GM23338 (cell line): Measurements from ENCODE around the gene NPR2. TPM values are rescaled to one million over a fixed set of nuclear protein-coding genes. Genes with fewer than 3 reads are reported as not detected.

Experiments used
- ATAC-seq: fragments of 200-7000 bp; cut with Tn5 transposase; 3 replicates; pipeline ENCODE4 v1.9.1; 2020
- DNase-seq: peaks from one replicate; pipeline ENCODE4 v3.0.0-alpha.2; 2015; ENCODE audit warnings: low spot score
- H2AFZ ChIP-seq: fragments of 200-600 bp; sonication (generic); 2 replicates; pipeline ENCODE4 v1.8.0; 2016; ENCODE audit warnings: antibody characterized with exemption, mild to moderate bottlenecking, moderate library complexity
- H3F3A ChIP-seq: fragments of 200-600 bp; sonication (generic); replicated peaks from 2 replicates; pipeline ENCODE4 v1.8.0; 2017; ENCODE audit warnings: antibody characterized with exemption, mixed run types, low read depth
- H3K27ac ChIP-seq: fragments of 200-600 bp; sonication (generic); 2 replicates; pipeline ENCODE4 v1.6.1; 2016; ENCODE audit warnings: low read depth
- H3K27me3 ChIP-seq: fragments of 200-600 bp; sonication (generic); 2 replicates; pipeline ENCODE4 v1.8.0; 2016; ENCODE audit warnings: mild to moderate bottlenecking, mixed run types, moderate library complexity; ENCODE audit not compliant: insufficient read depth
- H3K36me3 ChIP-seq: fragments of 200-600 bp; sonication (generic); 2 replicates; pipeline ENCODE4 v1.8.0; 2016; ENCODE audit warnings: mild to moderate bottlenecking; ENCODE audit not compliant: insufficient read depth
- H3K4me1 ChIP-seq: fragments of 200-600 bp; sonication (generic); 2 replicates; pipeline ENCODE4 v1.8.0; 2016; ENCODE audit warnings: mild to moderate bottlenecking, moderate library complexity; ENCODE audit not compliant: insufficient read depth
- H3K4me2 ChIP-seq: fragments of 200-600 bp; sonication (generic); 2 replicates; pipeline ENCODE4 v1.7.1; 2017; ENCODE audit warnings: mixed run types
- H3K4me3 ChIP-seq: fragments of 200-600 bp; sonication (generic); 2 replicates; pipeline ENCODE4 v1.6.1; 2016; ENCODE audit warnings: mixed run types
- H3K79me2 ChIP-seq: fragments of 200-600 bp; sonication (generic); replicated peaks from 2 replicates; pipeline ENCODE4 v1.8.0; 2017; ENCODE audit warnings: mild to moderate bottlenecking; ENCODE audit not compliant: insufficient read depth
- H3K9me2 ChIP-seq: fragments of 200-600 bp; sonication (generic); 2 replicates; pipeline ENCODE4 v1.8.0; 2017; ENCODE audit not compliant: insufficient read depth
- H4K20me1 ChIP-seq: fragments of 200-600 bp; sonication (generic); replicated peaks from 2 replicates; pipeline ENCODE4 v1.8.0; 2017; ENCODE audit warnings: mild to moderate bottlenecking; ENCODE audit not compliant: insufficient read depth
- H3K27ac Mint-ChIP-seq: 2 replicates; pipeline ENCODE4 v1.8.0; 2020; ENCODE audit warnings: inconsistent platforms, mild to moderate bottlenecking, moderate library complexity, mixed read lengths
- H3K27me3 Mint-ChIP-seq: 3 replicates; pipeline ENCODE4 v1.8.0; 2022; ENCODE audit warnings: low read depth, mild to moderate bottlenecking, moderate library complexity, mixed read lengths, inconsistent platforms; ENCODE audit not compliant: insufficient read depth, poor library complexity
- H3K36me3 Mint-ChIP-seq: 3 replicates; pipeline ENCODE4 v1.8.0; 2021; ENCODE audit warnings: low read depth, mild to moderate bottlenecking, inconsistent platforms, moderate library complexity, mixed read lengths
- H3K4me1 Mint-ChIP-seq: 3 replicates; pipeline ENCODE4 v1.8.0; 2020; ENCODE audit warnings: mild to moderate bottlenecking, inconsistent platforms, mixed read lengths
- H3K4me3 Mint-ChIP-seq: 3 replicates; pipeline ENCODE4 v1.8.0; 2021; ENCODE audit warnings: moderate library complexity, mild to moderate bottlenecking, inconsistent platforms, mixed read lengths
- H3K9me3 Mint-ChIP-seq: 3 replicates; pipeline ENCODE4 v1.8.0; 2020; ENCODE audit warnings: moderate library complexity, mild to moderate bottlenecking, inconsistent platforms, mixed read lengths
- CREB1 ChIP-seq: fragments of 250-450 bp; sonication (Bioruptor Pico); IDR thresholded peaks from 2 replicates; pipeline ENCODE4 v1.5.0; 2020; ENCODE audit warnings: low read depth, mild to moderate bottlenecking, moderate library complexity
- EZH2 ChIP-seq: fragments of 200-600 bp; sonication (generic); IDR thresholded peaks from one replicate; pipeline ENCODE4 v1.8.0; 2017; ENCODE audit warnings: antibody characterized with exemption, mild to moderate bottlenecking, low read depth; ENCODE audit not compliant: unreplicated experiment
- EZH2phosphoT487 ChIP-seq: fragments of 200-600 bp; sonication (generic); IDR thresholded peaks from one replicate; pipeline ENCODE4 v1.8.1; 2018; ENCODE audit warnings: antibody characterized with exemption; ENCODE audit not compliant: unreplicated experiment
- NANOG ChIP-seq: IDR thresholded peaks from 2 replicates; pipeline ENCODE4 v1.6.1; 2016; ENCODE audit warnings: antibody characterized with exemption, borderline replicate concordance
- POLR2AphosphoS5 ChIP-seq: IDR thresholded peaks from 2 replicates; pipeline ENCODE4 v1.6.1; 2016; ENCODE audit warnings: antibody characterized with exemption, low read depth
- STAT1 ChIP-seq: IDR thresholded peaks from one replicate; pipeline ENCODE4 v1.6.1; 2016; ENCODE audit warnings: antibody characterized with exemption; ENCODE audit not compliant: unreplicated experiment
- ZNF114 ChIP-seq: fragments of 250-450 bp; sonication (Bioruptor Pico); IDR thresholded peaks from 2 replicates; pipeline ENCODE4 v1.5.0; 2020; ENCODE audit warnings: mild to moderate bottlenecking, moderate library complexity
- ZNF331 ChIP-seq: fragments of 250-450 bp; sonication (Bioruptor Pico); IDR thresholded peaks from 2 replicates; pipeline ENCODE4 v1.5.0; 2020; ENCODE audit warnings: low read depth, mild to moderate bottlenecking, moderate library complexity
- polyA plus RNA-seq: library from polyadenylated mRNA; unstranded; fragments of >200 nt; fragmentation: Nextera tagmentation; extraction: Ambion mirVana; gene quantifications from 2 replicates; pipeline ENCODE4 v1.2.1, GENCODE V29; 2016
- total RNA-seq: library from RNA; depleted of rRNA; stranded (reverse); fragments of >200 nt; shearing (Covaris generic); gene quantifications from 2 replicates; pipeline ENCODE4 v1.2.3, GENCODE V29; 2014
- TF ChIP-seq, protein P1 (sequence below), 2 experiments: fragments of 200-600 bp in 1 of 2; sonication (generic) in 1 of 2; conservative IDR thresholded peaks; 2 replicates each; pipeline versions ENCODE4 v1.5.1 to v1.6.1; 2016 to 2017; ENCODE audit warnings: antibody characterized with exemption in 2 of 2, low read depth in 2 of 2, mild to moderate bottlenecking in 2 of 2, moderate library complexity in 1 of 2
- TF ChIP-seq, protein P2 (sequence below): IDR thresholded peaks from 2 replicates; pipeline ENCODE4 v1.6.1; 2016; ENCODE audit warnings: antibody characterized with exemption
- TF ChIP-seq, protein P3 (sequence below): IDR thresholded peaks from one replicate; pipeline ENCODE4 v1.6.1; 2018; ENCODE audit warnings: antibody characterized with exemption; ENCODE audit not compliant: unreplicated experiment

The NPR2 gene
- total and polyA plus RNA-seq, 2 experiments from 2014 or later: 9.0 to 14.4 TPM

DNA sequence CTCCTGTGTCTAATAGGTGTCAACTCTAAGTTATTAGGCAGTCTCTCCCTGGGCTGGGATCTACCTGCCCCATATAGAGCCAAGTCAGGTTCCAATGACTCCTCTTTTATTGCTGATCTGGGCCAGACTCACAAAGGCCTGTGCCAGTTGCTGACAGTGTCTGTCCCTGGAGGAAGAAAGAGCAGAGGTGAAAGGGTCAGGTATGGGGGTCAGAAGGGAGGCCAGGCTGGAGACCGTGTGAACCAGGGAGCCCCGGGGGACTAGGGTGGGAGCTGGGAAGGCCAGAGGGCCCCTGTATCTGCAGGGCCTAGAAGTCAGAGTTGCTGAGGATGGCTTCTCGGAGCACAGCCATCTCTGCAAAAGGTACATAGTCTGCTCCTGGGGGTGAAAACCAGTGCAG is 26.9 kb downstream of the NPR2 start:
- H3K9me2 ChIP-seq: no peaks in the 10 kb centered on the region
- DNase-seq: no peak
- H3K4me2 ChIP-seq: no peak overlapping the region
- H3K4me1 ChIP-seq: peaks cover 17% of the 10 kb centered on the region
- H3K27ac ChIP-seq: no peak overlapping the region
- H4K20me1 ChIP-seq: no peaks in the 10 kb centered on the region
- peaks cover 20% of the 10 kb centered on the region for H3K4me1 Mint-ChIP-seq
- peaks cover 10% of the 10 kb centered on the region for H3K27me3 Mint-ChIP-seq
- H3K27me3 ChIP-seq: no peaks in the 10 kb centered on the region
- TF ChIP-seq POLR2AphosphoS5 (no peak), NANOG (no peak)
- TF ChIP-seq, protein P1, sequence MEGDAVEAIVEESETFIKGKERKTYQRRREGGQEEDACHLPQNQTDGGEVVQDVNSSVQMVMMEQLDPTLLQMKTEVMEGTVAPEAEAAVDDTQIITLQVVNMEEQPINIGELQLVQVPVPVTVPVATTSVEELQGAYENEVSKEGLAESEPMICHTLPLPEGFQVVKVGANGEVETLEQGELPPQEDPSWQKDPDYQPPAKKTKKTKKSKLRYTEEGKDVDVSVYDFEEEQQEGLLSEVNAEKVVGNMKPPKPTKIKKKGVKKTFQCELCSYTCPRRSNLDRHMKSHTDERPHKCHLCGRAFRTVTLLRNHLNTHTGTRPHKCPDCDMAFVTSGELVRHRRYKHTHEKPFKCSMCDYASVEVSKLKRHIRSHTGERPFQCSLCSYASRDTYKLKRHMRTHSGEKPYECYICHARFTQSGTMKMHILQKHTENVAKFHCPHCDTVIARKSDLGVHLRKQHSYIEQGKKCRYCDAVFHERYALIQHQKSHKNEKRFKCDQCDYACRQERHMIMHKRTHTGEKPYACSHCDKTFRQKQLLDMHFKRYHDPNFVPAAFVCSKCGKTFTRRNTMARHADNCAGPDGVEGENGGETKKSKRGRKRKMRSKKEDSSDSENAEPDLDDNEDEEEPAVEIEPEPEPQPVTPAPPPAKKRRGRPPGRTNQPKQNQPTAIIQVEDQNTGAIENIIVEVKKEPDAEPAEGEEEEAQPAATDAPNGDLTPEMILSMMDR (conservative IDR thresholded peaks at IDR 0.05; ENCODE audit: low read depth in 2 of 2): no peak
- no peak overlapping the region for H3K27ac Mint-ChIP-seq
- H3K36me3 Mint-ChIP-seq: peaks cover 2% of the 10 kb centered on the region; the same call in 1 of the 3 replicates
- H3K79me2 ChIP-seq: no peaks in the 10 kb centered on the region
- no peak overlapping the region for H3K4me3 Mint-ChIP-seq
- peaks cover 4% of the 10 kb centered on the region; the same call in 1 of the 2 replicates for H3F3A ChIP-seq
- H3K9me3 Mint-ChIP-seq: peaks cover 3% of the 10 kb centered on the region; the same call in 2 of the 3 replicates
- no peak overlapping the region for H2AFZ ChIP-seq
- no peak for ATAC-seq
- H3K4me3 ChIP-seq: no peak overlapping the region
- no peaks in the 10 kb centered on the region for H3K36me3 ChIP-seq

DNA sequence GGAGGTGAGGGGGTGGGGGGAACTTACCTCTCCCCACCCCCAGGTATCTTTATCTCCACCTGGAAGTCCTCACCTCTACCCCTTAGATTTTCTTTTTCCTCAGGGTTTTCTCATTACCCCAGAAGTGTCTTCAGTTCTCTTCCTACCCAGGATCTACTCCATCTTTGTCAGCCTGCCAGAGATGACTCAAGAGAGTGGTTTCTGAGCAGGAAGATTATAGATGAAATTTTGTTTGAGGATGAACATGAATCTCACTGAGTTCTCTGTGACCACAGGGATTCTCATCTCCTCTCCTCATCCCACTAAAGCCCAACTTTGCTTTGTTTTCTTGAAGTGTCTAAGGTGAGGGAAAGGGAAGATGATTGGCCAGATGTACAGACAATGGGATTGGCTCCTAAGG is 28.7 kb downstream of the NPR2 start:
- DNase-seq (no peak), ATAC-seq (no peak)
- no peaks in the 10 kb centered on the region for H3K9me2 ChIP-seq
- H3K4me1 Mint-ChIP-seq: peaks cover 13% of the 10 kb centered on the region
- H4K20me1 ChIP-seq: no peaks in the 10 kb centered on the region
- H3K4me3 Mint-ChIP-seq: no peak overlapping the region; the same call in 2 of the 3 replicates
- peaks cover 8% of the 10 kb centered on the region for H3K27me3 Mint-ChIP-seq
- H3K27me3 ChIP-seq: no peaks in the 10 kb centered on the region
- H3K9me3 Mint-ChIP-seq: peaks cover 3% of the 10 kb centered on the region; the same call in 2 of the 3 replicates
- H3K36me3 ChIP-seq: no peaks in the 10 kb centered on the region
- H2AFZ ChIP-seq: no peak overlapping the region
- H3K4me1 ChIP-seq: peaks cover 18% of the 10 kb centered on the region
- H3K4me2 ChIP-seq: no peak overlapping the region
- no peak overlapping the region for H3K27ac Mint-ChIP-seq
- H3K36me3 Mint-ChIP-seq: peaks cover 2% of the 10 kb centered on the region; the same call in 1 of the 3 replicates
- H3K79me2 ChIP-seq: no peaks in the 10 kb centered on the region
- no peaks in the 10 kb centered on the region for H3F3A ChIP-seq
- H3K4me3 ChIP-seq: no peak overlapping the region
- H3K27ac ChIP-seq: no peak overlapping the region
- TF ChIP-seq ZNF114 (CRISPR knock-in tag) (no peak), NANOG (no peak), EZH2 (no peak), POLR2AphosphoS5 (no peak), EZH2phosphoT487 (no peak), ZNF331 (CRISPR knock-in tag) (no peak), STAT1 (no peak), CREB1 (CRISPR knock-in tag) (no peak)
- TF ChIP-seq, protein P1 (conservative IDR thresholded peaks at IDR 0.05; ENCODE audit: low read depth in 2 of 2): no peak
- TF ChIP-seq, protein P2, sequence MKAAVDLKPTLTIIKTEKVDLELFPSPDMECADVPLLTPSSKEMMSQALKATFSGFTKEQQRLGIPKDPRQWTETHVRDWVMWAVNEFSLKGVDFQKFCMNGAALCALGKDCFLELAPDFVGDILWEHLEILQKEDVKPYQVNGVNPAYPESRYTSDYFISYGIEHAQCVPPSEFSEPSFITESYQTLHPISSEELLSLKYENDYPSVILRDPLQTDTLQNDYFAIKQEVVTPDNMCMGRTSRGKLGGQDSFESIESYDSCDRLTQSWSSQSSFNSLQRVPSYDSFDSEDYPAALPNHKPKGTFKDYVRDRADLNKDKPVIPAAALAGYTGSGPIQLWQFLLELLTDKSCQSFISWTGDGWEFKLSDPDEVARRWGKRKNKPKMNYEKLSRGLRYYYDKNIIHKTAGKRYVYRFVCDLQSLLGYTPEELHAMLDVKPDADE: no peak
- TF ChIP-seq, protein P3, sequence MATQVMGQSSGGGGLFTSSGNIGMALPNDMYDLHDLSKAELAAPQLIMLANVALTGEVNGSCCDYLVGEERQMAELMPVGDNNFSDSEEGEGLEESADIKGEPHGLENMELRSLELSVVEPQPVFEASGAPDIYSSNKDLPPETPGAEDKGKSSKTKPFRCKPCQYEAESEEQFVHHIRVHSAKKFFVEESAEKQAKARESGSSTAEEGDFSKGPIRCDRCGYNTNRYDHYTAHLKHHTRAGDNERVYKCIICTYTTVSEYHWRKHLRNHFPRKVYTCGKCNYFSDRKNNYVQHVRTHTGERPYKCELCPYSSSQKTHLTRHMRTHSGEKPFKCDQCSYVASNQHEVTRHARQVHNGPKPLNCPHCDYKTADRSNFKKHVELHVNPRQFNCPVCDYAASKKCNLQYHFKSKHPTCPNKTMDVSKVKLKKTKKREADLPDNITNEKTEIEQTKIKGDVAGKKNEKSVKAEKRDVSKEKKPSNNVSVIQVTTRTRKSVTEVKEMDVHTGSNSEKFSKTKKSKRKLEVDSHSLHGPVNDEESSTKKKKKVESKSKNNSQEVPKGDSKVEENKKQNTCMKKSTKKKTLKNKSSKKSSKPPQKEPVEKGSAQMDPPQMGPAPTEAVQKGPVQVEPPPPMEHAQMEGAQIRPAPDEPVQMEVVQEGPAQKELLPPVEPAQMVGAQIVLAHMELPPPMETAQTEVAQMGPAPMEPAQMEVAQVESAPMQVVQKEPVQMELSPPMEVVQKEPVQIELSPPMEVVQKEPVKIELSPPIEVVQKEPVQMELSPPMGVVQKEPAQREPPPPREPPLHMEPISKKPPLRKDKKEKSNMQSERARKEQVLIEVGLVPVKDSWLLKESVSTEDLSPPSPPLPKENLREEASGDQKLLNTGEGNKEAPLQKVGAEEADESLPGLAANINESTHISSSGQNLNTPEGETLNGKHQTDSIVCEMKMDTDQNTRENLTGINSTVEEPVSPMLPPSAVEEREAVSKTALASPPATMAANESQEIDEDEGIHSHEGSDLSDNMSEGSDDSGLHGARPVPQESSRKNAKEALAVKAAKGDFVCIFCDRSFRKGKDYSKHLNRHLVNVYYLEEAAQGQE: no peak
